Kidney (tissue), 14 donors: Measurements from ENCODE around the gene EHHADH. TPM values are rescaled to one million over a fixed set of nuclear protein-coding genes. Genes with fewer than 3 reads are reported as not detected.

ENCODE experiments used
- DNase-seq, 5 donors: peaks; one replicate each; pipeline ENCODE4 v3.0.0-alpha.2; 2013 to 2020
- FAIRE-seq: peaks from 2 replicates; lab custom pipeline; 2012; peaks lifted over from hg19 to GRCh38; lab: Jason Lieb, UNC
- H3K27ac ChIP-seq, 2 donors: one replicate each; pipeline ENCODE4 v1.7.0; 2013; ENCODE audit warnings: low read depth in 2 of 2, low read length in 2 of 2, inconsistent platforms in 1 of 2
- H3K27me3 ChIP-seq: one replicate; pipeline ENCODE4 v1.7.1; 2013; ENCODE audit warnings: low read length, inconsistent platforms; ENCODE audit not compliant: control insufficient read depth, insufficient read depth
- H3K36me3 ChIP-seq, 3 donors: one replicate each; pipeline versions ENCODE4 v1.7.0 to v1.7.1; 2013; ENCODE audit warnings: low read length in 3 of 3, control low read depth in 1 of 3, inconsistent platforms in 1 of 3; ENCODE audit not compliant: insufficient read depth in 3 of 3, control insufficient read depth in 2 of 3
- H3K4me1 ChIP-seq, 3 donors: one replicate each; pipeline versions ENCODE4 v1.7.0 to v1.7.1; 2013; ENCODE audit warnings: low read length in 3 of 3, inconsistent platforms in 1 of 3, low read depth in 1 of 3; ENCODE audit not compliant: control insufficient read depth in 2 of 3, insufficient read depth in 2 of 3
- H3K4me3 ChIP-seq, 3 donors: one replicate each; pipeline versions ENCODE4 v1.7.0 to v1.8.1; 2013; ENCODE audit warnings: low read length in 3 of 3, control low read depth in 1 of 3, inconsistent platforms in 1 of 3
- H3K9ac ChIP-seq, 3 donors: one replicate each; pipeline versions ENCODE4 v1.7.0 to v1.7.1; 2013; ENCODE audit warnings: low read length in 3 of 3, control low read depth in 1 of 3, inconsistent platforms in 1 of 3
- H3K9me3 ChIP-seq, 3 donors: one replicate each; pipeline versions ENCODE4 v1.7.0 to v1.7.1; 2013; ENCODE audit warnings: low read length in 3 of 3, control low read depth in 1 of 3, inconsistent platforms in 1 of 3; ENCODE audit not compliant: control insufficient read depth in 2 of 3, insufficient read depth in 1 of 3
- intact Hi-C: fragments of 100-400 bp; cut with DNase I; formaldehyde crosslinking; loops from one replicate; pipeline ENCODE4 v1.11.1; 2022
- polyA plus RNA-seq: library from polyadenylated mRNA; stranded (reverse); fragments of 350-450 nt; fragmentation: Illumina TruSeq; extraction: RNeasy Lipid Tissue Mini Kit (QIAGEN cat#74804); gene quantifications from one replicate; pipeline ENCODE4 v1.2.3, GENCODE V29; 2014; ENCODE audit warnings: low read depth, low replicate concordance; ENCODE audit not compliant: insufficient read depth
- total RNA-seq: library from RNA; stranded (reverse); fragmentation: NEBNext Ultra II Directional; extraction: Animal tissue kit (Norgen Biotek cat#: 25700); gene quantifications from one replicate; pipeline ENCODE4 v1.2.1, GENCODE V29; 2021
- TF ChIP-seq, protein P1 (sequence below): IDR thresholded peaks from 3 replicates; pipeline ENCODE4 v1.5.1; 2012; ENCODE audit warnings: mild to moderate bottlenecking, moderate library complexity, borderline replicate concordance; ENCODE audit not compliant: insufficient read depth; ENCODE audit errors: extremely low read depth
- donor health status: control.
- donor health status: control.
- donor health status: control.
- donor health status: control.
- donor health status: control.
- donor health status: DM: yes; HTN: yes; CAD: no.
- donor health status: Normal renal cell carcinoma (clear cell type).

Gene EHHADH
- total and polyA plus RNA-seq, 2 donors from 2014 or later: 27.9 to 60.9 TPM

DNA sequence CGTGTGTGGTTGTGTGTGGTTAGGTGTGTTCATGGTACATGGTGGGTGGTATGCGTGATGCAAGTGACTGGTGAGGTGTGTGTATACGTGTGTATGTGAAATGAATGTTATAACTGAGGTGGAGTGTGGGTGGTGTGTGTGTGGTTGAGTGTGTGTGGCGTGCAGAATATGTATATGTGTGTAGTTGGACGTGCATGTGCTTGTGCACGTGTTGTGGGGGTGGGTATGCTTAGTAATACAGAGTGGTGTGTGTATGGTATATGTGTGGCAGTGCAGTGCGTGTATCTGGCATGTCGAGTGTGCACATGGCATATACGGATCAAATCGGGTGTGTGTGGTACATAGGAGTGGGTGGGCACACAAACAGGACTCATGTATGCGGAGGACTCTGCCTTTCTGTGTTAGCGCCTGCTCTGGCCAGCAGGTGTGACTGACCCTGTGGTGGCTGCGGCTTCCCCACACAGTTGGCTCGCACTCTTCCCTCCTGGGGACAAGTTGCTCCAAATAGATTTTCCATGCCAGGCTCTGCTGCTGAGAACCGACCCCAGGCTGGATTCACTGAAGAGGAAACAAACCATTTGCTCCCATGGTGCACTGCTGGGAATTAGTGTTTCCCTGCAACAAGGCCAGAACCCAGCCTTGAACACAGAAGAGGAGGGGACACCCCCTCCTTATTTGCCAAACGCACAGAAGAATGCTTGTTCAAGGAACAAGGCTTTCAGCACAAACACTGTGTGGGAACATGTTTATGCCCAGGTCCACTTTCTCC is 99.8 kb downstream of the EHHADH start:
- no peak overlapping the region for H3K27ac ChIP-seq
- FAIRE-seq (no peak), DNase-seq (peak in 3 of 5 donors; percentile 17 to 53 (median 26))
- peak overlapping the region in 1 of 3 donors; percentile 52 for H3K4me3 ChIP-seq
- H3K36me3 ChIP-seq: no peaks in the 10 kb centered on the region
- H3K9ac ChIP-seq: no peak overlapping the region
- H3K9me3 ChIP-seq: no peaks in the 10 kb centered on the region
- H3K27me3 ChIP-seq: no peaks in the 10 kb centered on the region
- peaks cover 0 to 4% (median 0%) of the 10 kb centered on the region in 3 donors for H3K4me1 ChIP-seq
- TF ChIP-seq, protein P1, sequence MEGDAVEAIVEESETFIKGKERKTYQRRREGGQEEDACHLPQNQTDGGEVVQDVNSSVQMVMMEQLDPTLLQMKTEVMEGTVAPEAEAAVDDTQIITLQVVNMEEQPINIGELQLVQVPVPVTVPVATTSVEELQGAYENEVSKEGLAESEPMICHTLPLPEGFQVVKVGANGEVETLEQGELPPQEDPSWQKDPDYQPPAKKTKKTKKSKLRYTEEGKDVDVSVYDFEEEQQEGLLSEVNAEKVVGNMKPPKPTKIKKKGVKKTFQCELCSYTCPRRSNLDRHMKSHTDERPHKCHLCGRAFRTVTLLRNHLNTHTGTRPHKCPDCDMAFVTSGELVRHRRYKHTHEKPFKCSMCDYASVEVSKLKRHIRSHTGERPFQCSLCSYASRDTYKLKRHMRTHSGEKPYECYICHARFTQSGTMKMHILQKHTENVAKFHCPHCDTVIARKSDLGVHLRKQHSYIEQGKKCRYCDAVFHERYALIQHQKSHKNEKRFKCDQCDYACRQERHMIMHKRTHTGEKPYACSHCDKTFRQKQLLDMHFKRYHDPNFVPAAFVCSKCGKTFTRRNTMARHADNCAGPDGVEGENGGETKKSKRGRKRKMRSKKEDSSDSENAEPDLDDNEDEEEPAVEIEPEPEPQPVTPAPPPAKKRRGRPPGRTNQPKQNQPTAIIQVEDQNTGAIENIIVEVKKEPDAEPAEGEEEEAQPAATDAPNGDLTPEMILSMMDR: no peak
- intact Hi-C loops: no loop called here

DNA sequence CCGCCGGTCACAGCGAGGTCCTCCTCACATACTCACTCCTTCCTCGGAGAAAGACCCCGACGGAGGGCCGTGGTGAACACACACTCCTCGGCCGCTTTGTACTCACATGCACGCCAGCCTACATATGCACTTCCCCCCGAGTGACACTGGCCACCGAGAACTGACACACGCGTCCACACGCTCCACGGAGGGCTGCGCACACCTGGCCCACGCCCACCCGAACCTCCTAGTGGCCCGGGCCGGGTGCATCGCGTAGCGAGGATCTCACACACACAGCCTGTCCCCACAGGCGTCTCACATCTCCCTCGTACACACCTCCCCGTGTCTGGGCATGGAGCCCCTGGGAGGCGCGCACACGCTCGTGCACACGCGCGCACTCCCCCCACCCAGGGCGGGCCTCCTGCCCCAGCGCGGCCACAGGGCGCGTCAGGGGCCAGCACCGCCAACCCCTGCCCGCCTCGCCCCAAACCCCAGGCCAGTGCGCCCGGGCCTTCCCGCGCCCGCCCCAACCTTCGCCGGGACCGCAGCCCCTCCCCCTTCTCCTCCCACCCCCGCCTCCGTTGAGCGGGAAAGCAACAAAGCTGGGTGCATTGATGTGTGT is 100.6 kb downstream of the EHHADH start:
- intact Hi-C loops: no loop called here
- no peaks in the 10 kb centered on the region for H3K9me3 ChIP-seq
- H3K4me1 ChIP-seq: peaks cover 0 to 4% (median 0%) of the 10 kb centered on the region in 3 donors
- no peaks in the 10 kb centered on the region for H3K36me3 ChIP-seq
- peak; percentile 54 to 80 (median 66) for DNase-seq
- peak overlapping the region; percentile 59 to 71 (median 70) for H3K4me3 ChIP-seq
- no peaks in the 10 kb centered on the region for H3K27me3 ChIP-seq
- TF ChIP-seq, protein P1: no peak
- FAIRE-seq: no peak
- H3K27ac ChIP-seq: no peak overlapping the region
- H3K9ac ChIP-seq: peak overlapping the region in 1 of 3 donors; percentile 30

DNA sequence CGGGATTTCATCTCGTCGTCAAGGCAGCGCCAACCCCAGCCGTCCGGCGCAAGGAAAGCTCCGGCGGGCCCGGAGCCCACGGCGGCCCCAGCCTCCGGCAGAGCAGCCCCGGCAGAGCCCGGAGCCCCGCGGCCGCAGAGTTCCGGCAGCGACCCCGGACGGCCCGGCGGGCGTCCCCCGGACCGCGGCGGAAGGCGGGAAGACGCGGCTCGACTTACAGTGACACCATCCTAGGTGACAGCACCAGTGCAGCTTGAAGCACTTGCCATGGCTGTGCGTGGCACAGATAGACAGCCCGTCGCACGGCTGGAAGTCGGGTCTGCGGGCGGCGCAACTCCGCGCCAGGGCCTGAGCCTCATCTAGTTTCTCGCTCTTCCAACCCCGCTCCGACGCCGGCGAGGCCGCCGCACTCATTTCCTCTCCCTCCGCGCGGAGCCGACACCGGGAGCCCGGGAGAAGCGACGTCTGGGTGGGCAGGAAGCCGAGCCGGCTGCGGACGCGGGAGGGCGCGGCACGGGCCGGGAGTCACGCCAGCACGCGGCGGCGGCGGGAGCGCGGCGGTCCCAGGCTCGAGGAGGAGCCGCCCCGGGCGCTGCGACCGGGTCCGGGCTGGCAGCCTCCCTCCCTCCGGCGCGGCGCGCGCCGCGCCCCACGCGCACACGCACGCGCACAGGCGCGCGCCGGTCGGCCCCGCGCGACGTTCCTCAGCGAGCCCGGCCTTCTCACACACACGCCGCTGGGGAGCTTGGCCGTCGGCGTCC is 101.3 kb downstream of the EHHADH start, which contains the start of gene C3orf70:
TSS of gene C3orf70 (minus strand) at position 651 of the 761 bp plus-strand sequence. CDS start at position 414, 237 bp downstream.
- Histone ChIP-seq H3K4me1 (peaks cover 0 to 4% (median 0%) of the 10 kb centered on the region in 3 donors), H3K27ac (peak within 1 kb of the TSS in 1 of 2 donors; percentile 43), H3K9ac (peak within 1 kb of the TSS in 2 of 3 donors; percentile 28 to 34), H3K27me3 (no peaks in the 10 kb centered on the region), H3K4me3 (peak within 1 kb of the TSS; percentile 59 to 71 (median 70)), H3K36me3 (no peaks in the 10 kb centered on the region), H3K9me3 (no peaks in the 10 kb centered on the region)
- DNase-seq (peak; percentile 69 to 86 (median 78)), FAIRE-seq (no peak)
- intact Hi-C loops: no loop called here
- TF ChIP-seq, protein P1: no peak
